Hematopoietic multipotent progenitor cell treated with erythropoietin and hydrocortisone succinate and interleukin-3 and kit ligand, for 8 days (in vitro differentiated cells): ENCODE measurements around the gene BRD2.

ENCODE experiments used
- DNase-seq: peaks from one replicate; pipeline ENCODE4 v3.0.0-alpha.2; 2015

The BRD2 gene

GRCh38 chr6:33001685-33002084 lies 33.3 kb downstream of the BRD2 start:
- no peak for DNase-seq

- no peak for DNase-seq
Observed at GRCh38 chr6:33004940-33005339, 36.5 kb downstream of the BRD2 start.

- DNase-seq = no peak
Observed at GRCh38 chr6:33007831-33008400, 39.5 kb downstream of the BRD2 start.

- DNase-seq = peak; percentile 6
Observed at GRCh38 chr6:33008944-33009861, 40.8 kb downstream of the BRD2 start, which contains the start of gene HLA-DOA. Gene HLA-DOA, minus strand, starts transcription at chr6:33009591.

GRCh38 chr6:33010356-33010755 lies 42.0 kb downstream of the BRD2 start:
- no peak for DNase-seq

- no peak for DNase-seq
Observed at GRCh38 chr6:33013608-33014007, 45.2 kb downstream of the BRD2 start.

GRCh38 chr6:33014841-33015634 lies 46.6 kb downstream of the BRD2 start:
- peak; percentile 83 for DNase-seq

GRCh38 chr6:33015798-33016197 lies 47.4 kb downstream of the BRD2 start:
- DNase-seq = no peak

GRCh38 chr6:33017018-33017417 lies 48.6 kb downstream of the BRD2 start:
- no peak for DNase-seq

- DNase-seq = no peak
Observed at GRCh38 chr6:33017694-33018353, 49.4 kb downstream of the BRD2 start.

GRCh38 chr6:33018418-33018817 lies 50.0 kb downstream of the BRD2 start:
- DNase-seq = no peak

GRCh38 chr6:33018904-33019303 lies 50.5 kb downstream of the BRD2 start:
- peak; percentile 48 for DNase-seq

GRCh38 chr6:33019372-33019771 lies 51.0 kb downstream of the BRD2 start:
- DNase-seq = no peak

GRCh38 chr6:33021917-33022316 lies 53.5 kb downstream of the BRD2 start:
- no peak for DNase-seq

GRCh38 chr6:33023536-33023935 lies 55.1 kb downstream of the BRD2 start:
- no peak for DNase-seq

GRCh38 chr6:33024521-33024920 lies 56.1 kb downstream of the BRD2 start:
- DNase-seq = no peak

GRCh38 chr6:33028220-33028849 lies 59.9 kb downstream of the BRD2 start:
- no peak for DNase-seq

- peak; percentile 9 for DNase-seq
Observed at GRCh38 chr6:33029328-33030184, 61.2 kb downstream of the BRD2 start.

- DNase-seq = no peak
Observed at GRCh38 chr6:33030245-33030644, 61.9 kb downstream of the BRD2 start.
